Measurements from ENCODE around the gene PHB1.
"Not testable (repeated sequence)": the region's sequence is repeated elsewhere in the genome, so short reads cannot be mapped to it uniquely, and the experiment has no call there.

Gene PHB1

DNA sequence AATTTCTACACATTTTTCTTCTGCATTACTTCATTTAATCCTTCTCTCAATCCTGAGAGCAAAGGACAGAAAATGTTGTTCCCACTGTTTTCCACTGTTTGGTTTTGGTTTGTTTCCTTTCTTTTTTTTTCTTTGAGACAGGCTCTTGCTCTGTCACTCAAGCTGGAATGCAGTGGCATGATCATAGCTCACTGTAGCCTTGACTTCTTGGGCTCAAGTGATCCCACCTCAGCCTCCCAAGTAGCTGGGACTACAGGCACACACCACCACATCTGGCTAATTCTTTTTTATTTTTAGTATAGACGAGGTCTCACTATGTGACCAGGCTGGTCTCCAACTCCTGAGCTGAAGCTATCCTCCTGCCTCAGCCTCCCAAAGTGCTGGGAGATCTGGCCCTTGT, 45.6 kb downstream of the PHB1 start:
- TF ChIP-seq, protein P1, sequence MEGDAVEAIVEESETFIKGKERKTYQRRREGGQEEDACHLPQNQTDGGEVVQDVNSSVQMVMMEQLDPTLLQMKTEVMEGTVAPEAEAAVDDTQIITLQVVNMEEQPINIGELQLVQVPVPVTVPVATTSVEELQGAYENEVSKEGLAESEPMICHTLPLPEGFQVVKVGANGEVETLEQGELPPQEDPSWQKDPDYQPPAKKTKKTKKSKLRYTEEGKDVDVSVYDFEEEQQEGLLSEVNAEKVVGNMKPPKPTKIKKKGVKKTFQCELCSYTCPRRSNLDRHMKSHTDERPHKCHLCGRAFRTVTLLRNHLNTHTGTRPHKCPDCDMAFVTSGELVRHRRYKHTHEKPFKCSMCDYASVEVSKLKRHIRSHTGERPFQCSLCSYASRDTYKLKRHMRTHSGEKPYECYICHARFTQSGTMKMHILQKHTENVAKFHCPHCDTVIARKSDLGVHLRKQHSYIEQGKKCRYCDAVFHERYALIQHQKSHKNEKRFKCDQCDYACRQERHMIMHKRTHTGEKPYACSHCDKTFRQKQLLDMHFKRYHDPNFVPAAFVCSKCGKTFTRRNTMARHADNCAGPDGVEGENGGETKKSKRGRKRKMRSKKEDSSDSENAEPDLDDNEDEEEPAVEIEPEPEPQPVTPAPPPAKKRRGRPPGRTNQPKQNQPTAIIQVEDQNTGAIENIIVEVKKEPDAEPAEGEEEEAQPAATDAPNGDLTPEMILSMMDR (IDR thresholded peaks at IDR 0.05; ENCODE audit: low read depth, low read length, missing control alignments) = no peak
- no peak overlapping the region for H3K4me3 ChIP-seq (replicated peaks; ENCODE audit: low read depth, low read length)
- no peak for DNase-seq (ENCODE audit: extremely low read depth, low read depth)

DNA sequence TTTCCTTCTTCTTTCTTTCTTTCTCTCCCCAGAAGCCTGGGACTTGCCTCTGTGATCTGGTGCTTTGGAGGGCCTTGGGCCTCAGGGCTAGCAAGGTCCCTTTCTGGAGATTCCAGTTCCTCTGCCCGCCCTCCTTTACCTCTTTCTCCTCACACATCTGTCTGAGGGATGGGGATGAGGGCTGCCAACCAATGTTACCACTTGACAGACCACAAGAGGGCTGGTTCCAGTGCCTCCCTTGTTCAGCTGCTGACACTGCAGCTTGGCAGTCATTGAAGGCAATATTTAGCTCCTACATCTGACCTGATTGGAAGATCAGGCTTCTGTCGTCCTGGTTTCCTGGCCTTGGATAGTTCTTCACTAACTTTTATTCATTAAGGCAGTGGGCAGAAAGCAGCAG, 49.0 kb downstream of the PHB1 start:
- no peak for DNase-seq (ENCODE audit: extremely low read depth, low read depth)
- TF ChIP-seq, protein P1 (IDR thresholded peaks at IDR 0.05; ENCODE audit: low read depth, low read length, missing control alignments) = no peak
- H3K4me3 ChIP-seq (replicated peaks; ENCODE audit: low read depth, low read length) = no peak overlapping the region

DNA sequence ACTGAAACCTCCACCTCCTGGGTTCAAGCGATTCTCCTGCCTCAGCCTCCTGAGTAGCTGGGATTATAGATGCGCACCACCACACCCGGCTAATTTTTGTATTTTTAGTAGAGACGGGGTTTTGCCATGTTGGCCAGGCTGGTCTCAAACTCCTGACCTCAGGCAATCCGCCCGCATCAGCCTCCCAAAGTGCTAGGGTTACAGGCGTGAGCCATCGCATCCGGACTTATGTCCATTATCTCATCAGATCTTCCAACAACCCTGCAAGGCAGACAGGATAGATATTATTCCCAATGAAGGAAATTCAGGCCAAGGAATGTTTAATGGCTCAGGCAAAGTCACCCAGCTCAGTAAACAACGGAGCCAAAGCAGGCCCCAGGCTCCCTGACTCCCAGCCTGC, 49.6 kb downstream of the PHB1 start:
- H3K4me3 ChIP-seq (replicated peaks; ENCODE audit: low read depth, low read length); DNase-seq (ENCODE audit: extremely low read depth, low read depth): not testable (repeated sequence)

DNA sequence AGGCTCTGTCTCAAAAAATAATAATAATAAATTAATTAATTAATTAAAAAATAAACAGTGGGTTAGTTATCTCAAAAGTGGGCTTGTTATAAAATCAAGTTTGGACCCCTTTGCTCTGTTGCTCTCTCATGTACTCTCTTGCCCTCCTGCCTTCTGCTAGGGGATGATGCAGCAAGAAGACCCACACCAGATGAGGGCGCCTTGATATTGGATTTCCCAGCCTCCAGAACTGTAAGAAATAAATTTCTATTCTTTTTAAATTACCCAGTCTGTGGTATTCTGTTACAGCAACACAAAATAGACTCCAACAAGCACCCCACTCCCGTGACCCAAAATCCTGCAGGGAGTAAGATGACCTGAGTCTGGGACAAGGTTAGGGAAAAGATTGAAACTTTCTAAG, 50.6 kb downstream of the PHB1 start:
- DNase-seq (ENCODE audit: extremely low read depth, low read depth) = no peak
- TF ChIP-seq, protein P1 (IDR thresholded peaks at IDR 0.05; ENCODE audit: low read depth, low read length, missing control alignments) = no peak
- H3K4me3 ChIP-seq (replicated peaks; ENCODE audit: low read depth, low read length) = no peak overlapping the region

DNA sequence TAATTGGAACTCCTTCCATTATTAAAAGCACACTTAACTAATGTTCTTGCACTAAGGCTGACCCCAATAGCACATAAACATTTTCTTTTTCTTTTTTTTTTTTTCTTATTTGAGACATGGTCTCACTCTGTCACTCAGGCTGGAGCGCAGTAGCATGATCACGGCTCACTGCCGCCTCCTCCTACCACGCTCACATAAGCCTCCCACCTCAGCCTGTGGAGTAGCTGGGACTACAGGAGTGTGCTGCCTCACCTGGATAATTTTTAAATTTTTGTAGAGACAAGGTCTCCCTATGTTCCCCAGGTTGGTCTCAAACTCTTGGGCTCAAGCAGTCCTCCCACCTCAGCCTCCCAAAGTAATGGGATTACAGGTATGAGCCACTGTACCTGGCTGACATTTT, 51.4 kb downstream of the PHB1 start:
- H3K4me3 ChIP-seq (replicated peaks; ENCODE audit: low read depth, low read length) = no peak overlapping the region
- TF ChIP-seq, protein P1 (IDR thresholded peaks at IDR 0.05; ENCODE audit: low read depth, low read length, missing control alignments) = no peak
- DNase-seq (ENCODE audit: extremely low read depth, low read depth) = no peak

DNA sequence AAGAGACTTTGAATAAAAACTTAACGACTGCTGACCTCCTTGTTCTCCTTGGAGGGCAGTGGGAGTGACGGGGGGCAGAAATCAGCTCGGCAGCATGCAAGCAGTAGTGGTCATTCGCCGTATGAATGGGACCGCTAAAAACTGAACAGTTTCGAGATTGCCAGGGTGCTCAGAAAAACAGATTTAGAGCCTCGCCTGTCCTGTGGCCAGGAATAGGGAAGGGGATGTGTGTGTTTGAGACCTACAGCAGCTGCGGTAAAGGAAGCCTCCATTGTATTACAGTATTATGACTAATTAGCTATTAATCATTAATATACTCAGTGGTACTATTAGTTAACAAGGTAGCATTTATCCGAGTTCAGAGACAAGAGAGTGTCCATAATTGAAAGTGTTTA, 52.0 kb downstream of the PHB1 start:
- TF ChIP-seq, protein P1 (IDR thresholded peaks at IDR 0.05; ENCODE audit: low read depth, low read length, missing control alignments) = no peak
- peak overlapping the region; percentile 84 for H3K4me3 ChIP-seq (replicated peaks; ENCODE audit: low read depth, low read length)
- no peak for DNase-seq (ENCODE audit: extremely low read depth, low read depth)

DNA sequence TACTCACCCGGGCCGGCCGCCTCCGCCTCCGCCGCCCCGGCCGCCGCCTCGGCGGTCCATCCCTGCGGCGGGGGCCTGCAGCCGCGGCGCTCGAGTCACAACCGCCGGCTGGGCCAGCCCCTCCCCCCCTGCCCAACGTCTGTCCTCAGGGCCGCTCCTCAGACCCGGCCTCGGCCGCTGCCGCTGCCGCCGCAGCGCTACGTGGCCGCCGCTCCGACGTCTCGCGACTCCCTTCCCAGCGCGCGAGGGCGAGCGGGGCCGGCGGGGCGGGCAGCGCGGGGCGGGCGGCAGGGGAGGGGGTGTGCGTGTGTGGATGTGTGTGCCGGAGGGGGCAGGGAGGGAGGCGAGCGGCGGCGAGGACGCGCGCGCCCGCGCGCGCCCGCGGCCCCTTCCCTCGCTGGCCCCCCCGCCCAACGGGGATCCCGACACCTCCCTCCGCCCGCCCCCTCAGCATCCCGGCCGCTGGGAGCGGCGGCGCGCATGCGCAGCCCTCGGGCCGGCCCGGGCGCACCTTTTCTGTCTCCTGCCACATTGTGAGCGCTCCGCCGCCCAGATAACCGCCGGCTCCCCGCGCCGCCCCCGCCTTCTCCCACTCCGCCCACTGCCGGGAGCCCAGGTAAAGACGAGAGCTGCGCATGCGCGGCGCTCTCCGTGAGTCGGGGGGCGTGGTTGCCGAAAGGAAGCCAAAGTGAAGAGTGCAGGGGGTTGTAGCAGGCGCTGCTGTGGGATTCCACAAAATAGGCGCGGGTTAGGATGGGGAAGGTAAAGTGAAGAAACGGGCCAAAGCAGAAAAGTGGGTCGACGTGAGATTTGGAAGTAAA, 52.6 kb downstream of the PHB1 start, which contains the start of gene ZNF652:
Gene ZNF652 (minus strand): TSS at position 349 of the 821 bp plus-strand sequence. CDS start 44,525 bp downstream, outside the sequence.
- peak within 1 kb of the TSS; percentile 84 for H3K4me3 ChIP-seq (replicated peaks; ENCODE audit: low read depth, low read length)
- no peak for DNase-seq (ENCODE audit: extremely low read depth, low read depth)
- TF ChIP-seq, protein P1 (IDR thresholded peaks at IDR 0.05; ENCODE audit: low read depth, low read length, missing control alignments) = no peak

All from HFF-Myc (cell line).